MG63 (cell line): ENCODE results near the gene FCRL2. TPM values are rescaled to one million over a fixed set of nuclear protein-coding genes. Genes with fewer than 3 reads are reported as not detected.

Experiments
- DNase-seq: peaks from one replicate; pipeline ENCODE4 v3.0.0-alpha.2; 2020
- H3K27me3 ChIP-seq: fragments of 250-450 bp; sonication (Bioruptor Pico); 2 replicates; pipeline ENCODE4 v1.5.1; 2020; ENCODE audit warnings: mild to moderate bottlenecking, moderate library complexity
- H3K36me3 ChIP-seq: fragments of 250-450 bp; sonication (Bioruptor Pico); 2 replicates; pipeline ENCODE4 v1.5.1; 2020; ENCODE audit warnings: mild to moderate bottlenecking, moderate library complexity
- H3K4me3 ChIP-seq: fragments of 250-450 bp; sonication (Bioruptor Pico); 2 replicates; pipeline ENCODE4 v1.5.1; 2020; ENCODE audit warnings: mild to moderate bottlenecking, moderate library complexity
- H3K9me3 ChIP-seq: fragments of 250-450 bp; sonication (Bioruptor Pico); 2 replicates; pipeline ENCODE4 v1.5.1; 2020; ENCODE audit warnings: mild to moderate bottlenecking, moderate library complexity
- total RNA-seq: library from RNA; depleted of rRNA; stranded (reverse); fragments of >200 nt; shearing (Covaris generic); gene quantifications from 2 replicates; pipeline ENCODE4 v1.2.3, GENCODE V29; 2014; ENCODE audit warnings: low replicate concordance; rRNA removed

Gene FCRL2
- total RNA-seq, 1 experiment from 2014 or later, result not detected

GRCh38 chr1:157704878-157705277 is 72.1 kb downstream of the FCRL2 start:
- Histone ChIP-seq H3K36me3 (no peaks in the 10 kb centered on the region), H3K9me3 (no peaks in the 10 kb centered on the region)
- no peak for DNase-seq

DNA sequence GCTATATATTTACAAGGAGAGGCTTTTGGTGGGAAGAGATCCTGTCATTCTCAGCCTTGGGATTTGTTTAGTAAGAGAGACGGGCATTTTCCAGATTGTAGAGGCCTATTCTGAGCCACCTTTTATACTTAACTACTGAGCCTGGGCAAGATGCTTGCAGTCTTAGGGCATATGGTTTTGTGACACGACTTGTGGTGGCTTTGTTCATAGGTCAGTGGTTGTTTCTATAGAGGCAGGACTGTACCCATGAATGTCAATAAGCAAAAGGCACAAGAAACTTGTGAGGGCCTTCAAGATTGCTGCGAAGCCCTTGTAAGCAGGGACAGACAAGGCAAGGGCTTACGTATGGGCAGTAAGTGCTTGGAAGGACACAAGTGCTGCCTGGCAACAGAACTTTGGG is 73.0 kb downstream of the FCRL2 start:
- H3K9me3 ChIP-seq, result no peaks in the 10 kb centered on the region
- no peaks in the 10 kb centered on the region for H3K36me3 ChIP-seq
- no peak for DNase-seq
- peaks cover 11% of the 10 kb centered on the region for H3K27me3 ChIP-seq
- H3K4me3 ChIP-seq, result no peak overlapping the region

More at GRCh38 chr1:157704878-157705277, 72.1 kb downstream of the FCRL2 start:
- Histone ChIP-seq H3K27me3 (peaks cover 8% of the 10 kb centered on the region), H3K4me3 (no peak overlapping the region)

- peaks cover 13% of the 10 kb centered on the region for H3K27me3 ChIP-seq
- DNase-seq, result no peak
- no peaks in the 10 kb centered on the region for H3K36me3 ChIP-seq
- no peaks in the 10 kb centered on the region for H3K9me3 ChIP-seq
- no peak overlapping the region for H3K4me3 ChIP-seq
Observed at GRCh38 chr1:157702308-157702825, 74.6 kb downstream of the FCRL2 start.

GRCh38 chr1:157700732-157701131 is 76.2 kb downstream of the FCRL2 start, which contains the start of gene FCRL3:
FCRL3 (minus strand) TSS chr1:157700769; CDS start chr1:157700489, 280 bp downstream.
- Histone ChIP-seq H3K27me3 (peaks cover 13% of the 10 kb centered on the region), H3K36me3 (no peaks in the 10 kb centered on the region), H3K4me3 (no peak within 1 kb of the TSS), H3K9me3 (no peaks in the 10 kb centered on the region)
- no peak for DNase-seq

DNA sequence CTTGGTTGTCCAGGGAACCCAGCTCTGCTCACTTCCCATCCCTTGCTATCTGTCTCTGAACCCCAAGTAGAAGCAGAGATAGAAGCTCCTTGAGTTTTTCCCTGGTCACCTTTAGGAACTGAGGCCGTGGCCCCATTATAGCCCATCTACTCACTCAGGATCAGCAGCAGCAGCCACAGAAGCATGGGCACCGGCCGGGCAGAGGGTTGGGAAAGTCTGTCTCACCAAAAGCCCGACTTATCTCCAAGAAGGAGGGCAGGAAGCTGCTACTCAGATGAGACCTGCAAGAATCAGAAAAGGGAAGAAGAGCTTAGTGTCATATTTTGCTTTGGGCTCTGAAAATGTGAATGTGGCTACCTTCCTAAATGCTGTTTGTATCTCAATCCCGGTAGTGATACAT is 76.6 kb downstream of the FCRL2 start:
- no peak overlapping the region for H3K4me3 ChIP-seq
- DNase-seq, result no peak
- H3K9me3 ChIP-seq, result no peaks in the 10 kb centered on the region
- H3K36me3 ChIP-seq, result no peaks in the 10 kb centered on the region
- peaks cover 13% of the 10 kb centered on the region for H3K27me3 ChIP-seq

DNA sequence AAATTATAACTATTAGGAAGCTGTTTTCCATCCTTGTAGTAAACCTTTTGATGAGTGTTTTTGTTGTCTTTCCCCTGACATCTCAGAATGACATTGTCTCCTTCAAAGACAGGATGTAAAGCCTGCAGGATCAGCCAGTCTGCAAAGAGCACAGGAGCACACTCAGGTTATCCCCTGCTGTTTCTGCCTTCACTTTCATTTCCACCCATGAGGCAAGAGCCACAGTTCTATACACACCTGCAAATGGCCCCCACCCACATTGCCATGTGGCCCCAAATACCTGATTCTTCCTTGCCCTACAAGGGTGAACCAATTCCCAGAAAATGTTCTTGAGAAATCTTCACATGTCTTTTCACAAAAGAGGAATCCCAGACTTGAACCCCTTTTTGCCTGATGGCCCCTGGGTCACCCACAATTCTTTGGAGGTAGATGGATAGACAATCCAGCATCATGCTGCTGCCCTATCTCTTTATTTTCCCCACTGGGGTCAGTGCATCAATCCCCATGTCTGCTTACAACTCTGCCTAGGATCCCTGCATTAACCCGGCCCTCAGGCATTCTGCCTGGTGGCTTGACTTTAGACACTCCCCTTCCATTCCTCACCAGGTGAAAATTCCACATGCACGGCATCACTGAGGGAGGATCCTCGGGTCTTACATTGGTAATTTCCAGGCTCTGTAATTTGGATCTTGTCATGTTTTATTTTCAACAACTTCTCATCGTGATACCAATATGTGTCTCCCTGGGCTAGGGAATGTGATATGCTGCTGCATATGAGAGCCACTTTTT is 79.0 kb downstream of the FCRL2 start:
- Histone ChIP-seq H3K27me3 (peaks cover 13% of the 10 kb centered on the region), H3K9me3 (no peaks in the 10 kb centered on the region), H3K4me3 (no peak overlapping the region), H3K36me3 (no peaks in the 10 kb centered on the region)
- DNase-seq, result no peak

GRCh38 chr1:157696966-157697628 is 79.8 kb downstream of the FCRL2 start:
- Histone ChIP-seq H3K4me3 (no peak overlapping the region), H3K36me3 (no peaks in the 10 kb centered on the region), H3K9me3 (no peaks in the 10 kb centered on the region), H3K27me3 (peaks cover 13% of the 10 kb centered on the region)
- no peak for DNase-seq

Other genes starting within 250 kb of the FCRL2 start
- gene FCRL5, start 224.6 kb downstream of the FCRL2 start, total RNA-seq, result not detected in 2 replicates
- not detected in 2 replicates for gene FCRL4, start 179.0 kb downstream of the FCRL2 start, total RNA-seq
- gene FCRL3, start 76.4 kb downstream of the FCRL2 start, total RNA-seq, result not detected in 2 replicates
- gene FCRL1, start 43.0 kb upstream of the FCRL2 start, total RNA-seq, result not detected in 2 replicates
- not detected in 2 replicates for gene CD5L, start 64.7 kb upstream of the FCRL2 start, total RNA-seq
- 25.3 and 26.3 TPM in 2 replicates for gene KIRREL1, start 216.5 kb upstream of the FCRL2 start, total RNA-seq